ENCODE results near the gene AMH.

AMH gene

DNA sequence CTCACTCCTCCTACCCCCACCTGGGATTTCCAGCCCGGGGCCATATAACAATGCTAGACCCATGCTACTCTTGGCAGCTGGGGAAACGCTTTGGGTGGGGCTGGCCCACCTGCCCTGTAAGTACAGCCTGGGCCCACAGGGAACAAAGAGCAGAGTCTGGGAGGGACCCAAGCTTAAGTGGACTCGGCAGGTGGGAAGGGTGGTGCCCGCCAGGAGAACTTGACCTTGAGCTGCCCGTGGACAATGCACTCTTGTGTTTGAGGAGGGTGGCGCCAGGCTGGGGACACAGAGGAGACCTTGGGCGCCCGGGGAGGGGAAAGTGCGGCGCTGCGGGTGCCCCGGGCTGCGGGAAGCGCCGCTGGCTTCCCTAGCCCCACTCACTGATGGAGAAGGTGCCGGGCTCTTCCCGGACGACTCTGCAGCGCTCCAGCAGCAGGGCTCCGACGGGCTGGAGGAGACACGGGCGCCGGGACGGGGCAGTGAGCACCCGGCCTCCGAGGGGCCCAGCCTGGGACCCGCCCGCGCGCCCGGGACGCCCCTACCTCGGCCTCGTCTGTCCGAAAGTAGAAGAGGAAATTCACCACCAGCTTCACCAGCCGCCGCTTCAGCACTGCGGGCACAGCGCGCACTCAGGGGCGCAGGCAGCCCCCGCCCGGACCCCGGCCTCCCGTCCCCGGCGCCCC, 13.6 kb upstream of the AMH start:
- no peak for FAIRE-seq

- no peak for FAIRE-seq
Observed at GRCh38 chr19:2236064-2236313, 13.1 kb upstream of the AMH start.

DNA sequence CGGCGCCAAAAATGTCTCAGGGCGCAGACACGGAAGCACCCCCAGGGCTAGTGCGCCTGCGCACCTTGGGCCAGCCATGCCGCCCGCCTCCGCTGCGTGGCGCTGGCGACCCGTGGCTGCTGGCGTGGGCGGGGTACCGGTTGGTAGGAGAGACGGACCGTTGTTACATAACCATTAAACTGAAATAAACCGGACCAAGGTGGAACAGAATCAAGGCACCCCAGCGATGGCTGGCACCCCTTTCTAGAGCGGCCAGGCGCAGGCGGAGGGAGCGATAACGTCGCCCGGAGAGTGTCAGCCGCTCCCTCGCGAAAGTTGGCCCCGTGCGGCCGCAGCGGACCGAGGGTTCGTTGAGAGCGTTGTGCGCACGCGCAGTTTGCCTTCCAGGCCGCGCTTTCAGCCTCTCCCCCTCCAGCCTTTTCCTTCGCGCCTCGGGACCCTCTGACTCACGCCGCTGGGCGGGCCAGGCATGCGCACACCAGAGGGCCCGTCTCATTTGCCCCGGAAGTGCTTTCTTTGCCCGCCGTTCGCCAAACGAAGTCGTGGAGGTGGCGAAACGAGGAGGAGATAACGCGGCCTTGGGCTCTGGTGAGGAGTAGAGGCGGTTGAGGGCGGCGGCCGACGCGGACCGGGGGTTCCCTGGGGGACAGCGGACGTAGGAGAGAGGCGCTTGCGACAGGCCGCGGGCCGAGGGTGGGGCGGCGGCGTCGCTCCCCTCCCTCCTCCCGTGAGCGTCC, 12.6 kb upstream of the AMH start, which contains the start of the genes PLEKHJ1 and SF3A2:
PLEKHJ1 (minus strand) TSS at position 16 of the 737 bp plus-strand sequence. CDS start 81 bp downstream, outside the sequence.
SF3A2 (plus strand) TSS at position 511 of the 737 bp plus-strand sequence. CDS start 6,595 bp downstream, outside the sequence.
- peak; percentile 80 for FAIRE-seq

- FAIRE-seq, result no peak
Observed at GRCh38 chr19:2237051-2237868, 11.9 kb upstream of the AMH start.

DNA sequence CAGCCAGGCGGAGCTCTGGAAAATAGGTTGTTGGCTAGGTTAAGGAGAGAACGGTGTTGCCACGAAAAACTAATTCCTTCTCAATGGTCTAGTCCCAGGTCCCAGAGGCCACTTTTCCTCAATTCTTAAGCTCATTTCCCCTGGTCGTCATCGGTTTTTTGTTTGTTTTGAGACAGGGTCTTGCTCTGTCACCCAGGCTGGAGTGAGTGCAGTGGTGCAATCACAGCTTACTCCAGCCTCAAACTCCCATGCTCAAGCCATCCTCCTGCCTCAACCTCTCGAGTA, 11.3 kb upstream of the AMH start:
- FAIRE-seq, result no peak

DNA sequence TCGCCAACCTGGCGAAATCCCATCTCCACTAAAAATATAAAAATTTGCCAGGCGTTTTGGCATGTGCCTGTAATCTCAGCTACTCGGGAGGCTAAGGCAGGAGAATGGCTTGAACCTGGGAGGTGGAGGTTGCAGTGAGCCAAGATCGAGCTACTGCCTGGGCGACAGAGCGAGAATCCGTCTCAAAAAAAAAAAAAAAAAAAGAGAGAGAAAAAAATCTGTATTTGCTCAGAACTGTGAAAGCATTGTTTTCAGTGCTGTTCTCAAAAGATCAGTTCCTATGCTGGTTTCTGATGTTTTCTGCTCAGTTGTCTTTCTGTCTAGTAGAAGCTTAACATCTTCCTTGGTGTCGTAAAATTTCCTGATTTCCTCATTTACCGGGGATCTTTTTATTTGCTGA, 9.9 kb upstream of the AMH start:
- FAIRE-seq, result no peak

DNA sequence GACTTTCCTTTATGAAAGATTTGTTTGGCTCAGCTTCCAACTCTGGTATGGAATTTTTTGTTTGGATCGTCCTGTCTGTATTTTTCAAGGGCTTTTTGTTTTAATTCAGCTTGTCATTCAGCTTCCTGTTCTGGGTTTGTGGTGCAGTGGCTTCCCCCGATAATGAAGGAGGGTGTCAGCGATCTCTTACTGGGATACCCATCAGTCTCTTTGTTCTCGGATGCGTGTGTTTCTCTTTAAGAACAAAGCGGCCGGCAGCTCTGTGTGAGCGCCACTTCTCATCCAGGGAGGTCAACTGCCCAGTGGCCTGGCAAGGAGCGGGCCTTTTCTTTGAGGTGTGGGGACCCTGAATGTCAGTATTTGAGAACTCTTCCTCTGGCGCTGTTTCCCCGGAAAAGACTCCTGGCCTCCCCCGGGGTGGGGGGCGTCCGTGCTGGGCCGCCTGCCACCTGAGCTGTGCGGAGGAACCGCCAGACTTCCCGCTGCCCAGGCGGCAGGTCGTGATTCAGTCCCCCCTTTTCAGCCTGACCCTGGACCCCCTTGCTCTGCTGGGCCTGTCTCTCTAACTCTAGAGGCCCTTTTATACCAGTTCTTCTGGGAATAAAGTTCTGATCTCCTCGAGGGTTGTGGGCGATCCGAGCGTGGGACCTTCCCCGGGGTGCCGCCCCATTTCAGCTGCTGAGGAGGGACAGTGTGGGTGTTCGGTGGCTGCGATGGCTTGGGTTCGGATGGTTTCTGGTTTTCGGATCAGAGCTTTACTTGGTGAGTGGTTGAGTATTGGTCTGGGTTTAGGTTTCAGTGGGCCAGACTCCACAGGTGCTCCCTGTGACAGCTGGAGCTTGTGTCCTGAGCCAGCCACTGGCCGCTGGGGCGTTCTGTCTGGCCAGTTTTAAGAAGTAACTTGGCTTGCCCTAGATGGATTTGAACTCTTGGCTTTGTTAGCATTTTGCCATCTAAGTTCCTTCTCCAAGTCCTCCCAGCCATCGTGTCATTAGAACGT, 9.1 kb upstream of the AMH start:
- FAIRE-seq, result no peak

- FAIRE-seq, result no peak
Observed at GRCh38 chr19:2240881-2241760, 8.0 kb upstream of the AMH start.

DNA sequence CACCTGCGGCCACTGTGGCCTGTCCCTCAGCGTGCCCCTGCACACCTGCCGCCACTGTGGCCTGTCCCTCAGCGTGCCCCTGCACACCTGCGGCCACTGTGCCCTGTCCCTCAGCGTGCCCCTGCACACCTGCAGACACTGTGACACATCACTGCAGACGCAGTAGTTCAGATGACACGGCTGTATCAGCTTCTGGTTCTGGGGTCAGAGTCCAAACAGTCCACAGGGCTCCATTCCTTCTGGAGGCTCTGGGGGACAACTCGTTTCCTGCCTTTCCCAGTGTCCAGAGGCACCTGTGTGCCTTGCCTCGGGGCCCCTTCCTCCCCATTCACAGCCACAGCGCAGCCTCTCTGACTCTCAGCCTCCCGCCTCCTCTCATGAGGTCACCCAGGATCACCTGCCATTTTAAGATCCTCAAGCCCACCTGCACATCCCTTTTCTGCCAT, 7.0 kb upstream of the AMH start:
- no peak for FAIRE-seq

- no peak for FAIRE-seq
Observed at GRCh38 chr19:2242816-2243215, 6.3 kb upstream of the AMH start.

DNA sequence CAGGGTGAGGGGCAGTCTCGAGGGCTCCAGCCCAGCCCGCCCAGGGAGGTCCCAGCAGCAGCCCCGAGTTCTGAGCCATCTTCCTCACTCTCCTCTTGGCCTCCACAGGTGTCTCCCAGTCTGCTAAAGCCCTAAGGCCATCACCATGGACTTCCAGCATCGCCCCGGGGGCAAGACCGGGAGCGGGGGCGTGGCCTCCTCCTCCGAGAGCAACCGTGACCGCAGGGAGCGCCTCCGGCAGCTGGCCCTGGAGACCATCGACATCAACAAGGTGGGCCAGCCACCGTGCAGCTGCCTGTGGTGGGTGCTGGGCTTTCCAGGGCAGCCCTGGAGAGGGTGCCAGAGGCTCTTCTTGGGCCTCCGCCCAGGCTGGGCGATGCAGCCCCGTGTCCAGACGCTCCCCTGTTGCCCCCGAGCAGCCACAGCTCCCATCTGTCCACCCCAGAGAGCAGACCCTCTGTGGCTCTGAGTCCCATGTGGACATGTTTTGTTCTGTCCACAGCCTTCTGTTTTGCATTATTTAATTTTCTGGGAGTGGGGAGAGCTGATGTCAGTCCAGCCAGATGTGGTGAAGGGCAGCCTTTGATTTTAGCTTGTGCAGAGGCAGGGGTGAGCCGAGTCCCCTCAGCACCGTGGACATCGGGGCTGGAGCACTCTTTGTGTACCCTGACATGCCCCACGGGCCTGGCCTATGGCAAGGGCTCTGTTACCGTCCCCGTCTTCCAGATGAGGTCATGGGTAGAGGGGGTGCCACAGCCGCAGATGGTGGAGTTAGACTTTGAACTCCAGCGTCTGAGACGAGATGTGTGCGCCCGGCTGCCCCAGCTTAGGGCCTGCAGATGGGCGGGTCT, 5.6 kb upstream of the AMH start:
- no peak for FAIRE-seq

DNA sequence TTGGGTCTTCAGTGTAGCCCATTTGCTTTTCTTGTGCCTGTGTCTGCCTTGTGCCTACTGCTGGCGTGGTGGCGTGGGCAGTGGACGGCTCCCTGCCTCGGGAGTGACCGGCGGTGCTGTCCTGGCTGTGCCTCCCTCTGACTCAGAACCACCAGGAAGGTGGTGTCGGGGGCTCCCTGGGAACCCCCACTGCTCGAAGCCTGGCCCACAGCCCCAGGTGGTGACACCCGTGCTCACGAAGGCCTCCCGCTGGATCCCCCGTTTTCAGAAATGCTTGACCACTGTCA, 5.1 kb upstream of the AMH start:
- no peak for FAIRE-seq

- no peak for FAIRE-seq
Observed at GRCh38 chr19:2244486-2244885, 4.6 kb upstream of the AMH start.

DNA sequence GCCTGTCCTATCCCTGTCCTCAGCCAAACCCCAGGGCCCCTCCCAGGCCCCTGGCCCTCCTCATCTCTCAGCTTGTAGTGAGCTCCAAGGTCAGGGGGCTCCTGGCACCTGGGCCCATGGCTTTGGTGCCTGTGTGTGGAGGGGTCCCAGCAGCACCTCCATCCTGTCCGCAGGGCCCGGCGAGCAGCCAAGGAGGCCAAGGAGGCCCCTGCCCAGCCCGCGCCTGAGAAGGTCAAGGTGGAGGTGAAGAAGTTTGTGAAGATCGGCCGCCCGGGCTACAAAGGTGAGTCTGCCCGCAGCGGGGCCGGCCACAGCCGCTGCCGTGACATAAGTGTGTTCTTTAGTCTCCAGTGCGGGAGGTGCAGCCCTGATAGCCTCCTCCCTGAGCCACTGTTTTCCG, 3.9 kb upstream of the AMH start:
- no peak for FAIRE-seq

- FAIRE-seq, result no peak
Observed at GRCh38 chr19:2246014-2246620, 3.0 kb upstream of the AMH start.

GRCh38 chr19:2246801-2247361, 2.2 kb upstream of the AMH start:
- FAIRE-seq, result no peak

DNA sequence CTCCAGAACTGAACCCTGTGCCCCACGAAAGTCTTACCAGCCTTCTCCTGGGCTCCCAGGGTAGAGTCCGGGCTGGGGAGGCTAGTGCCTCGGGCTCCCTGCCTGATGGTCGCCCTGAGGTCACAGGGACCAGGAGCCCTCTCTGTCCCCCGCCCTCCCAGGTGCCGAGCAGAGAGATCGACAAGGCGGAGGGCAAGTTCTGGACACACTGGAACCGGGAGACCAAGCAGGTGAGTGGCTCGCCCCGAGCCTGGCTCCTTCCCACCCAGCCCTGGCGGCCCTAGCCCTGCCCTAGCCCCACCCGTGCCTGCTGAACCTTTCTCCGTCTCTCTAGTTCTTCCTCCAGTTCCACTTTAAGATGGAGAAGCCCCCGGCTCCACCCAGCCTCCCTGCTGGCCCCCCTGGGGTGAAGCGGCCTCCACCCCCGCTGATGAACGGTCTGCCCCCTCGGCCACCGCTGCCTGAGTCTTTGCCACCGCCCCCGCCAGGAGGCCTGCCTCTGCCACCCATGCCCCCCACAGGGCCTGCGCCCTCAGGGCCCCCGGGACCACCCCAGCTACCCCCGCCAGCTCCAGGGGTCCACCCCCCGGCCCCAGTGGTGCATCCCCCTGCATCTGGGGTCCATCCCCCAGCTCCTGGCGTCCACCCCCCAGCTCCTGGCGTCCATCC, 1.6 kb upstream of the AMH start:
- no peak for FAIRE-seq

GRCh38 chr19:2248136-2249009, 750 bp upstream of the AMH start:
- no peak for FAIRE-seq
